ENCODE results near the gene KIF25.

The KIF25 gene

DNA sequence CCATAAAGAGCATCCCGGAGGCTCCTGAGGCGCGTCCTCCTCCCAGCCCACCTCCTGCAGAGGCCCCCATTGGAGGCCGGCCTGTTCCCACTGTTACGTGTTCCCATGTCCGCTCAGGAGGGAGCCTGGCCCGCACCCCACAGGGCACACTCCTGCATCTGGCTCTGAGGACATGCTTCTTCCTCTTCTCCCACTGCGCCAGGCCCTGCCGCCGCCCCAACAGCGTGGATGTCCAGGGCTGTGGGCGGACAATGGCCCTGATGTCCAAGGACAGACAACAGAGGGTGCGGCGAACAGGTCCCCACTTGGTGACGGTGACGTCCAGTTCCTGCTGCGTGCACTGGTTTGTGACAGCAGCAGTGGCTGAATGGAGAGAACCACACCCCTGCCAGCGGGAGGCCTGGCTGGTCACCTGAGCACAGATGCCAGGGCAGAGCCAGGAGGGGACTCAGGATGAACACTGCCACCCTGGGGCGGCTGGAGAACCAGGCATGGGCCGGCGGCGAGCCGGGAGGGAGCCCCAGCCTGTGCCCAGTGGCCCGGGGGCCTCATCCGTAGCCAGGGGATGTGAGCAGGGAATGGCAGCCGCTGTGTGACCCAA is 54.9 kb downstream of the KIF25 start:
- Histone ChIP-seq H3K4me3 (ENCODE audit: low read depth, low read length) (no peak overlapping the region), H3K4me1 (ENCODE audit: control insufficient read depth, insufficient read depth, low read length) (no peaks in the 10 kb centered on the region), H3K36me3 (ENCODE audit: control insufficient read depth, insufficient read depth, low read length) (no peaks in the 10 kb centered on the region), H3K27me3 (ENCODE audit: control insufficient read depth, insufficient read depth, low read length) (no peaks in the 10 kb centered on the region), H3K9me3 (ENCODE audit: control insufficient read depth, insufficient read depth, low read length) (no peaks in the 10 kb centered on the region), H3K9ac (ENCODE audit: low read depth, low read length) (no peak overlapping the region)

DNA sequence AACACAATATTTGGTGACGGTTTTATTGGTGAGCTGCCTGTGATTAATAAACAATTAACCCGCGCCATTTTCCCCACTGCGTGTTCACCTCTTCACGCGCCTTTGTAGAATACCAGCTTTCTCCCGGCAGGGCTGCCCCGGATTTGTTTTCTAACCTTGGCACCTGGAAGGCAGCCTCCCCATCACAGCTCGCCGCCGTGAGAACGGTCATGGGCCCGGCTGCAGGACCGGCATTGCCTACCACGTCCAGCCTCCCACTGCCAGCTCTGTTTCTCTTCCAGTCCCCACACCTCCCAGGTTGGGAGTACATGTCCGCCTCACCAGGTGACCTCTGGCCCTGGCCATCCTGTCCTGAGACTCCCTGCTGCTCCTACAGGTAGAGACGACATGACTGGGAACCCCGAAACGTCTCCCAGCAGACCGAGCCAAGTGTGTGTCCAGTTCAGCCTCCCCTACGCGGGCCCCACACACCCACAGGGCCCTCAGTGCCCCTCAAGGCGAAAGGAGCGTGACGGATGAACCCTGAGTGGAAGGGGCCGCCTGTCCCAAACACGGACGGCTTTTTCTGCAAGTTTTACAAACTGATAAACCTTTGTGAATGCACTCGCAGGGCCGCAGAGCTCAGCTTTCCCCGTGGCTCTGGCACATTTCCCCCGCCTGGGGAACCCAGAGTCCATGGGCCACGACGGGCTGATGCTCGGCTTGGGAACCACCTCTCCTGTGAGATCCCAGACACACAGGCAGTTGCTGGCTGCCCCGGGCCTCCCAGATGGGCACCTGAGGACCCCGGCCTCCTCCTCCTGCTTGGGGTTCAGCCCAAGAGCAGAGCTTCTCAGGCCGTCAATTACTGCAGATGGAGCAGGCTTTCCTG is 55.9 kb downstream of the KIF25 start:
- no peaks in the 10 kb centered on the region for H3K27me3 ChIP-seq (ENCODE audit: control insufficient read depth, insufficient read depth, low read length)
- no peaks in the 10 kb centered on the region for H3K4me1 ChIP-seq (ENCODE audit: control insufficient read depth, insufficient read depth, low read length)
- no peak overlapping the region for H3K9ac ChIP-seq (ENCODE audit: low read depth, low read length)
- H3K36me3 ChIP-seq (ENCODE audit: control insufficient read depth, insufficient read depth, low read length), result no peaks in the 10 kb centered on the region
- H3K4me3 ChIP-seq (ENCODE audit: low read depth, low read length), result no peak overlapping the region
- no peaks in the 10 kb centered on the region for H3K9me3 ChIP-seq (ENCODE audit: control insufficient read depth, insufficient read depth, low read length)

DNA sequence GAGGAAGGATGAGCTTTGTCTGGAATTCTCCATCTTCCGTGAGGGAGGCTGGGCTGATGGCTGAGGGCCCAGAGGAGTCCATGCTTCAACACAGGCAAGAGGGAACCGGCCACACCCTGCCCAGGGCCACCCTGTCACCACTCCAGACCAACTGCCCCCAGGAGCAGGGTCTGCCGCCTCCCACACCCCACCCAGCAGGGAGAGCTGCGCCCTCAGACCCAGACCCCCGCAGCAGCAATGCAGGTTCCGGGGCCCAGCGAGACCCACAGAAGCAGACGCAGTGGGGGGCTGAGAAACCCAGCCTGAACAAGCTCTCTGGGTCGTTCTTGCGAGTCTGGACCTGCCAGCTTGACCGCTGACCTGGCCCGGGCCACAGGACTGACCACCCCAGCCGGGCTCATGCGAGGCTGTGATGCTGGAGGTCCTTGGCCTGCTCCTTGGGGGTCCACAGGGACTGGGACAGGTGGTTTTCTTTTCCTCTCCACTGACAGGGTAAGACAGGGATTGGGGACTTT is 56.5 kb downstream of the KIF25 start:
- no peak overlapping the region for H3K4me3 ChIP-seq (ENCODE audit: low read depth, low read length)
- no peaks in the 10 kb centered on the region for H3K9me3 ChIP-seq (ENCODE audit: control insufficient read depth, insufficient read depth, low read length)
- no peaks in the 10 kb centered on the region for H3K36me3 ChIP-seq (ENCODE audit: control insufficient read depth, insufficient read depth, low read length)
- no peaks in the 10 kb centered on the region for H3K4me1 ChIP-seq (ENCODE audit: control insufficient read depth, insufficient read depth, low read length)
- H3K27me3 ChIP-seq (ENCODE audit: control insufficient read depth, insufficient read depth, low read length), result no peaks in the 10 kb centered on the region
- H3K9ac ChIP-seq (ENCODE audit: low read depth, low read length), result no peak overlapping the region

DNA sequence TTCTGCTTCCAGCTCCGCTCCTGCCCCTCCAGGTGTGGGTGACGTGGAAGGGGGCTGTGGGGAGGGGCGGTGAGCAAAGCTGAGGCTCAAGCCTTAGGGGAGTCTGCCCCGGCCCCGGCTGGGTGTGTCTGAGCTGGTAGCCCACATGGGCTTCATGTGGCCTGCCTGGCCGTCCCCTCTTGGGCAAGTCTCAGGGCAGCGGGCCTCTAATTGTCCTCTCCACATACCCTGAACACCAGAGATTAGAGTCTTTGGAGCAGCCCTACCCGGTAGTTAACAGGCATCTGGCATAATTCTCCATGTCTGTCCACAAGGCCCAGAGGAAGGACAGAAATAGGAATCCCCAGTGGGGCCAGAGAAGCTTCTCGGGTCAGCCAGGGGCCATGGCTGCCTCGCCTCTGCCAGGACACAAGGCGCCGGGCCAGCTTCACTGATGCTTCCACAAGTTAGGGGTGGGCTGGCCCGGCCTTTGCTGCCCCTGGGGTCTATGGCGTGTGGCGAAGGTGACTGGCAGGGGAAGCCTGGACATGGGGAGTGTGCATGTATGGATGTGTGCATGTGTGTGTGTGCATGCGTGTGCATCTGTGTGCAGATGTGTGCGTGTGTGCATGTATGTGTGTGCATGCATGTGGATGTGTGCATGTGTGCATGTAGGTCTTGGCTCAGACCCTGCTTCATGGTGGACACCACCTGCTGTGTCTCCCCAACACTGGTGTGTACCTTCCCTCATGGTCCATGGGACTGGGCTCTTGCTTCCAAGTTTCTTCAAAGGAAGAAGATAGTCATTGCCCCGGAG is 57.5 kb downstream of the KIF25 start:
- H3K9ac ChIP-seq (ENCODE audit: low read depth, low read length), result no peak overlapping the region
- no peak overlapping the region for H3K4me3 ChIP-seq (ENCODE audit: low read depth, low read length)
- H3K4me1 ChIP-seq (ENCODE audit: control insufficient read depth, insufficient read depth, low read length), result no peaks in the 10 kb centered on the region
- no peaks in the 10 kb centered on the region for H3K27me3 ChIP-seq (ENCODE audit: control insufficient read depth, insufficient read depth, low read length)
- no peaks in the 10 kb centered on the region for H3K9me3 ChIP-seq (ENCODE audit: control insufficient read depth, insufficient read depth, low read length)
- H3K36me3 ChIP-seq (ENCODE audit: control insufficient read depth, insufficient read depth, low read length), result no peaks in the 10 kb centered on the region

DNA sequence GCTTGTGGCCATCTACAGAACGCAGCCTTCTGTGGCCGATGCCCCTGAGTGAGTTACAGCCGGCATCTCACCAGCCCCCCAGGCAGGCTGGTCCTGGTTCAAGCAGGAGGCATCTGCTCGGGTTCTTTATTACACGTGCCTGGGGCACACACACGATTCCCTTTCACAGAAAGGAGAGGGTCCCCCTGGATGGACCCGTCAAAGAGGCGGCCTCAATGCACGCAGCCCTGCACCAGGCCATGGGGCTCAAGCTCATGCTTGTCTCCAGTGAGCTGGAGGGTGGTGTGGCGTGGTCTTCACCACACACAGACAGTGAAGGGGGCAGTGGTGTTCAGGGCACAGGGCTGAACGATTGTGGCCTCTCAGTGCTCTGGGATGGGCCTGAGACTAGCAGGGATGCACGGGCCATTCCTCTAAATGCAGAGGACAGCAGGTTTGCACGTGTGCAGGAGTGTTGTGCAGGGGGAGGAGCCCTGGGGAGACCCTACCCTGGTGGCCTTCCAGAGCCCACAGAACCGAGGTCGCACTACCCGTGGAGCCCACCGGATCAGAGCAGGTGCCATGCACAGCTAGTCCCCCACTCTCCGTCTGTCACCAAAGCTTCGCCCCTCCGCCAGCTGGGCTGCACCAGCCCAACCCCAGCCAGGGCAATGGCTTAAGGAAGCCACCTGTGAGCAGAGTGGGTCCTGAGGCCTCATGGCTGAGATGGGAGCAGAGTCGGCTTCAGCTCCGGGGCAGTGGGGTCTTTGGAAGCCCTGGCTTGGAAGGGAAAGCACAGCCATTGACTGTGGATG is 58.4 kb downstream of the KIF25 start:
- Histone ChIP-seq H3K36me3 (ENCODE audit: control insufficient read depth, insufficient read depth, low read length) (no peaks in the 10 kb centered on the region), H3K9ac (ENCODE audit: low read depth, low read length) (no peak overlapping the region), H3K4me1 (ENCODE audit: control insufficient read depth, insufficient read depth, low read length) (no peaks in the 10 kb centered on the region), H3K4me3 (ENCODE audit: low read depth, low read length) (no peak overlapping the region), H3K9me3 (ENCODE audit: control insufficient read depth, insufficient read depth, low read length) (no peaks in the 10 kb centered on the region), H3K27me3 (ENCODE audit: control insufficient read depth, insufficient read depth, low read length) (no peaks in the 10 kb centered on the region)

DNA sequence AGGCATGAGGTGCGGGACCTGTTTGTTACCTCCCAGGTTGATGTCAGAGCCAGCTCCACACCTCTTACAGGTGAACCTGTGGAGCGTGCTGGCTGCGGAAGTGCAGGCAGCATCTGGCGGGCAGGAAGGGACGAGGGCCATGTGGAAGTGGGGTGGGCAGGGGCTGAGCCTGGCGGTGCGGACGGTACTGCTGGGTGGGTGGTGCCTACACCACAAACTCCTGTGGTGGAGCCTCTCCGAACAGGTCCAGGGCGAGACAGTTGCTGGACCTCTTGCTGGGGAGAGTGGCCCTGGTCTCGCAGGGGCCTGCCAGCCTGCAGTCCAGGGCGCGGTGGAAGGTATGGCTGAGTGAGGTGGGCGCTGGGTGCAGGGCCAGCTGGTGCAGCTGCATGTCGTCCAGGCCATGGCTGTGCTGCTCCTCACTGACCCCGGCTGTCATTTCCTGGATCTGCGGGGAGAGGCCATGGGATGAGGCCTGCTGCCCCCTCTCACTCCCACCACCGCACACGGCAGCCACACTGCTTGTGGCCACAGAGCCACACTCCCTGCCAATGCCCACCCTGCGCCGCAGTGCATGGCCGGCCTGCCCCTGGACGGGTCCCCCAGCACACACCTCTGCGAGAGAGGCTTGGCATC is 59.5 kb downstream of the KIF25 start:
- no peaks in the 10 kb centered on the region for H3K36me3 ChIP-seq (ENCODE audit: control insufficient read depth, insufficient read depth, low read length)
- H3K27me3 ChIP-seq (ENCODE audit: control insufficient read depth, insufficient read depth, low read length), result no peaks in the 10 kb centered on the region
- H3K9me3 ChIP-seq (ENCODE audit: control insufficient read depth, insufficient read depth, low read length), result no peaks in the 10 kb centered on the region
- no peak overlapping the region for H3K4me3 ChIP-seq (ENCODE audit: low read depth, low read length)
- no peak overlapping the region for H3K9ac ChIP-seq (ENCODE audit: low read depth, low read length)
- no peaks in the 10 kb centered on the region for H3K4me1 ChIP-seq (ENCODE audit: control insufficient read depth, insufficient read depth, low read length)

DNA sequence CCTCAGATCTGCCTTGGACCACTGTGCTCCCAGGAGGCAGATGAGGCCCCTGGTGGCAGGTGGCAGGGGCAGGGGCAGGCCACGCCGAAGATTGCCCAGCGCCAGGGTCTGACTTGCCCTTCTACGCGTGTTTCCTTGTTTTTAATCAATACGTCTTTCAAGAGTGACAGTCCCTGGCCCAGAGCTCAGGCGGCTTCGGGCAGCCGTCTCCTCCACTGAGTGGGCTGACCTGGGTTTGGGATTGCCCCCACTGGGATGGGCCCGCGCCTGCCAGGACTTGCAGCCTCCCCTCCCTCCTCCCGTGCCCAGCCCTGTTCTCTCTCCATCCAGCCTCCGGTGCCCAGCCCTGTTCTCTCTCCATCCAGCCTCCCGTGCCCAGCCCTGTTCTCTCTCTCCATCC is 60.4 kb downstream of the KIF25 start:
- Histone ChIP-seq H3K36me3 (ENCODE audit: control insufficient read depth, insufficient read depth, low read length) (no peaks in the 10 kb centered on the region), H3K9me3 (ENCODE audit: control insufficient read depth, insufficient read depth, low read length) (no peaks in the 10 kb centered on the region), H3K4me3 (ENCODE audit: low read depth, low read length) (no peak overlapping the region), H3K4me1 (ENCODE audit: control insufficient read depth, insufficient read depth, low read length) (no peaks in the 10 kb centered on the region), H3K27me3 (ENCODE audit: control insufficient read depth, insufficient read depth, low read length) (no peaks in the 10 kb centered on the region), H3K9ac (ENCODE audit: low read depth, low read length) (no peak overlapping the region)

DNA sequence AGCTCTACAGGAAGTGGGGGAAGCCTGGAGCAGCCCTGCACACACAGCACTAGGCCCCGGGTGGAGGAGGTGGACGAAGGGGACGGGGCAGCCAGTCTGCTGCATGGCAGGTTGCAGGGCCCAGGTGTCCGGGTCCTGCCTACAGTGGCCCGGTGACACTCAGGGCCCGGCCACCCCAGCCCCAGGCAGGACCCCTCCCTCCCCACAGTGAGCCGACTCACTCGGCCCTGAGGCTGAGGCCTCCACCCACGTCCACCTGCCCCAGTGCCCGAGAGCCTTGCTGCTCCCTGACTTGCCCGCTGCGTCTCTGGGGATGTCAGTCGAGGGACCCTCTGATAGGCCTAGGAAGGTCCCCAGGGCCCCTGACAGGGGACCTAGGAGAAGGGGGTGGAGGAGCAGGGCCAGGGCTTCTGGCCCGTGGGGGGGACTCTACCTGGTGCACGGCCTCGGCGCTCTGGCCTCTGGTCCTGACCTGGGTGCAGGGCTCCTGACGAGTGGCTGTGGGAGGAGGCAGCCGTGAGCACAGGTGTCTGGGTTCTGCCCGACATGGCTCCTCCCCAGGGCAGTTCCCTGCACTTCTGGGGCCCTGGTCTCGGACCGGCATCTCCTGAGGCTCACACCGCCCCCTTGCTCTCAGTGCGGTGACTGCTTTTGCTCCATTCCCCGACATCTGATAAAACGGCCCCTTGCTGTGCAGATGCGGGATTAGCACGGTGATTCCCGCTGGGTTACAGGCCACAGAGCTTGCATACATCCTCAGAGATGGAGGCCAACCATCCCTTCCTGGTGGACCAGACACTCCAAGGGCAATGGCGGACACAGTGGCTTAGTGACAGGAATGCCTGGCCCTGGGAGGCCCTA is 61.5 kb downstream of the KIF25 start:
- no peaks in the 10 kb centered on the region for H3K4me1 ChIP-seq (ENCODE audit: control insufficient read depth, insufficient read depth, low read length)
- no peaks in the 10 kb centered on the region for H3K27me3 ChIP-seq (ENCODE audit: control insufficient read depth, insufficient read depth, low read length)
- H3K4me3 ChIP-seq (ENCODE audit: low read depth, low read length), result no peak overlapping the region
- no peaks in the 10 kb centered on the region for H3K36me3 ChIP-seq (ENCODE audit: control insufficient read depth, insufficient read depth, low read length)
- H3K9me3 ChIP-seq (ENCODE audit: control insufficient read depth, insufficient read depth, low read length), result no peaks in the 10 kb centered on the region
- H3K9ac ChIP-seq (ENCODE audit: low read depth, low read length), result no peak overlapping the region

DNA sequence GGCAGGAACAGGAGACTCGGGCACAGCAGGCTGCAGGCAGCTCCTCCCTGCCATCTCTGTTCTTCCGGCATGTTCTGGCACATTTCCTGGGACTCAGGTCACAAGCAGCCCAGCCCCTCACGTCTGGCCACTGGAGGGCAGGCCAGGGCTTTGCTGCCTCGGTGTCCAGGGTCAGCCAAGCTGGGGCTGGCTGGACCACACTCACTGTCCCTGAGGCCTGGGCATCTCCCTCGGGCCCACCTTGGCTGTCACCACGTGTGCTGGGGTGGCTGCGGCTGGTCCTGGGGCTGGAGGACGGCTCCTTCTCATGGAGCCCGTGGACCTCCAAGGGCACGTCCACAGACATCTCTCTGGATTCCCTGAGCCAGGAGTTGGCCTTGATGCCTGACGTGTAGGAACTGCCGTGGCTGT is 63.1 kb downstream of the KIF25 start:
- no peak overlapping the region for H3K4me3 ChIP-seq (ENCODE audit: low read depth, low read length)
- H3K9me3 ChIP-seq (ENCODE audit: control insufficient read depth, insufficient read depth, low read length), result no peaks in the 10 kb centered on the region
- H3K9ac ChIP-seq (ENCODE audit: low read depth, low read length), result no peak overlapping the region
- no peaks in the 10 kb centered on the region for H3K27me3 ChIP-seq (ENCODE audit: control insufficient read depth, insufficient read depth, low read length)
- no peaks in the 10 kb centered on the region for H3K36me3 ChIP-seq (ENCODE audit: control insufficient read depth, insufficient read depth, low read length)
- H3K4me1 ChIP-seq (ENCODE audit: control insufficient read depth, insufficient read depth, low read length), result no peaks in the 10 kb centered on the region
